HL-60 (cell line): ENCODE measurements around the gene CLCN5.

Experiments
- GABPA ChIP-seq: IDR thresholded peaks from 2 replicates; pipeline ENCODE4 v1.6.1; 2012; ENCODE audit warnings: low read depth
- POLR2AphosphoS5 ChIP-seq: IDR thresholded peaks from 2 replicates; pipeline ENCODE4 v1.6.1; 2012; ENCODE audit warnings: low read depth
- SPI1 ChIP-seq: IDR thresholded peaks from 2 replicates; pipeline ENCODE4 v1.6.1; 2012; ENCODE audit warnings: low read depth, mild to moderate bottlenecking, borderline replicate concordance
- TF ChIP-seq, protein P1 (sequence below): IDR thresholded peaks from one replicate; pipeline ENCODE4 v1.5.1; 2011; ENCODE audit warnings: low read length, control low read depth, inconsistent platforms; ENCODE audit not compliant: insufficient read depth
- TF ChIP-seq, protein P2 (sequence below): IDR thresholded peaks from 2 replicates; pipeline ENCODE4 v1.6.1; 2012; ENCODE audit warnings: low read depth; ENCODE audit not compliant: insufficient replicate concordance

DNA sequence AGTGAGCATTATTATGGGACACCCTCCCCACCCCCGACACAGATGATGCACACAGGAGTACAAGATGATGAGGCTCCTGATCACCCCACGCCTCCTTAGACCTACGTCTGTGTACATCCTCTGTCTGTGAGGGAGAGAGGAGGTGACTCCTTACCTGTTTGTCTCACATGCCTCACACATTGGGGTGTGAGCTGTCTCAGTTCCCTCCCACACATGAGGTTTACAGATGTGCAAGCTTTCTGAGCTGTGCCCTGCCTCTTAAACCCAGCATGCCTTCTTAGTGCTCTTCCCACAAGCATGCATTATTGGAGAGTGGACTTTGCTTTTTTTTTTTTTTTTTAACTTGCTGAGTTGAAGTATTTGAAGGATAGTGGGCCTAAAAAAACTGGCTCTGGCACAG, 76.7 kb downstream of the CLCN5 start:
- TF ChIP-seq, protein P1, sequence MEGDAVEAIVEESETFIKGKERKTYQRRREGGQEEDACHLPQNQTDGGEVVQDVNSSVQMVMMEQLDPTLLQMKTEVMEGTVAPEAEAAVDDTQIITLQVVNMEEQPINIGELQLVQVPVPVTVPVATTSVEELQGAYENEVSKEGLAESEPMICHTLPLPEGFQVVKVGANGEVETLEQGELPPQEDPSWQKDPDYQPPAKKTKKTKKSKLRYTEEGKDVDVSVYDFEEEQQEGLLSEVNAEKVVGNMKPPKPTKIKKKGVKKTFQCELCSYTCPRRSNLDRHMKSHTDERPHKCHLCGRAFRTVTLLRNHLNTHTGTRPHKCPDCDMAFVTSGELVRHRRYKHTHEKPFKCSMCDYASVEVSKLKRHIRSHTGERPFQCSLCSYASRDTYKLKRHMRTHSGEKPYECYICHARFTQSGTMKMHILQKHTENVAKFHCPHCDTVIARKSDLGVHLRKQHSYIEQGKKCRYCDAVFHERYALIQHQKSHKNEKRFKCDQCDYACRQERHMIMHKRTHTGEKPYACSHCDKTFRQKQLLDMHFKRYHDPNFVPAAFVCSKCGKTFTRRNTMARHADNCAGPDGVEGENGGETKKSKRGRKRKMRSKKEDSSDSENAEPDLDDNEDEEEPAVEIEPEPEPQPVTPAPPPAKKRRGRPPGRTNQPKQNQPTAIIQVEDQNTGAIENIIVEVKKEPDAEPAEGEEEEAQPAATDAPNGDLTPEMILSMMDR = no peak
- TF ChIP-seq, protein P2, sequence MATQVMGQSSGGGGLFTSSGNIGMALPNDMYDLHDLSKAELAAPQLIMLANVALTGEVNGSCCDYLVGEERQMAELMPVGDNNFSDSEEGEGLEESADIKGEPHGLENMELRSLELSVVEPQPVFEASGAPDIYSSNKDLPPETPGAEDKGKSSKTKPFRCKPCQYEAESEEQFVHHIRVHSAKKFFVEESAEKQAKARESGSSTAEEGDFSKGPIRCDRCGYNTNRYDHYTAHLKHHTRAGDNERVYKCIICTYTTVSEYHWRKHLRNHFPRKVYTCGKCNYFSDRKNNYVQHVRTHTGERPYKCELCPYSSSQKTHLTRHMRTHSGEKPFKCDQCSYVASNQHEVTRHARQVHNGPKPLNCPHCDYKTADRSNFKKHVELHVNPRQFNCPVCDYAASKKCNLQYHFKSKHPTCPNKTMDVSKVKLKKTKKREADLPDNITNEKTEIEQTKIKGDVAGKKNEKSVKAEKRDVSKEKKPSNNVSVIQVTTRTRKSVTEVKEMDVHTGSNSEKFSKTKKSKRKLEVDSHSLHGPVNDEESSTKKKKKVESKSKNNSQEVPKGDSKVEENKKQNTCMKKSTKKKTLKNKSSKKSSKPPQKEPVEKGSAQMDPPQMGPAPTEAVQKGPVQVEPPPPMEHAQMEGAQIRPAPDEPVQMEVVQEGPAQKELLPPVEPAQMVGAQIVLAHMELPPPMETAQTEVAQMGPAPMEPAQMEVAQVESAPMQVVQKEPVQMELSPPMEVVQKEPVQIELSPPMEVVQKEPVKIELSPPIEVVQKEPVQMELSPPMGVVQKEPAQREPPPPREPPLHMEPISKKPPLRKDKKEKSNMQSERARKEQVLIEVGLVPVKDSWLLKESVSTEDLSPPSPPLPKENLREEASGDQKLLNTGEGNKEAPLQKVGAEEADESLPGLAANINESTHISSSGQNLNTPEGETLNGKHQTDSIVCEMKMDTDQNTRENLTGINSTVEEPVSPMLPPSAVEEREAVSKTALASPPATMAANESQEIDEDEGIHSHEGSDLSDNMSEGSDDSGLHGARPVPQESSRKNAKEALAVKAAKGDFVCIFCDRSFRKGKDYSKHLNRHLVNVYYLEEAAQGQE = no peak
- TF ChIP-seq POLR2AphosphoS5 (no peak), GABPA (no peak), SPI1 (no peak)
